Astrocyte (in vitro differentiated cells and primary cell): Measurements from ENCODE around the gene GJD2. TPM values are rescaled to one million over a fixed set of nuclear protein-coding genes. Genes with fewer than 3 reads are reported as not detected.

ENCODE experiments used
- DNase-seq: peaks from one replicate; pipeline ENCODE4 v3.0.0-alpha.2; 2010; ENCODE audit warnings: low read depth
- FAIRE-seq: peaks from 2 replicates; lab custom pipeline; 2011; peaks lifted over from hg19 to GRCh38; lab: Jason Lieb, UNC
- H2AFZ ChIP-seq: 2 replicates; pipeline ENCODE4 v1.6.0; 2012; ENCODE audit warnings: low read depth, low read length, inconsistent platforms
- H3K27ac ChIP-seq: 2 replicates; pipeline ENCODE4 v1.5.1; 2011; ENCODE audit warnings: low read depth, low read length, inconsistent platforms
- H3K27me3 ChIP-seq: 2 replicates; pipeline ENCODE4 v1.6.0; 2011; ENCODE audit warnings: low read length, inconsistent platforms; ENCODE audit not compliant: insufficient read depth
- H3K36me3 ChIP-seq: 2 replicates; pipeline ENCODE4 v1.5.1; 2011; ENCODE audit warnings: low read length, inconsistent platforms; ENCODE audit not compliant: insufficient read depth
- H3K4me1 ChIP-seq: 2 replicates; pipeline ENCODE4 v1.5.1; 2011; ENCODE audit warnings: low read length, inconsistent platforms; ENCODE audit not compliant: insufficient read depth
- H3K4me2 ChIP-seq: 2 replicates; pipeline ENCODE4 v1.6.0; 2012; ENCODE audit warnings: low read length, inconsistent platforms
- H3K4me3 ChIP-seq: 2 replicates; pipeline ENCODE4 v1.5.1; 2011; ENCODE audit warnings: low read depth, mild to moderate bottlenecking, low read length, inconsistent platforms; ENCODE audit not compliant: insufficient read depth
- H3K79me2 ChIP-seq: 2 replicates; pipeline ENCODE4 v1.6.0; 2012; ENCODE audit warnings: mild to moderate bottlenecking, low read length, inconsistent platforms; ENCODE audit not compliant: insufficient read depth
- H3K9ac ChIP-seq: 2 replicates; pipeline ENCODE4 v1.6.0; 2012; ENCODE audit warnings: mild to moderate bottlenecking, low read length, inconsistent platforms
- H3K9me3 ChIP-seq: 2 replicates; pipeline ENCODE4 v1.5.1; 2012; ENCODE audit warnings: low read depth, mild to moderate bottlenecking, low read length, inconsistent platforms; ENCODE audit not compliant: insufficient read depth
- H4K20me1 ChIP-seq: 2 replicates; pipeline ENCODE4 v1.6.0; 2012; ENCODE audit warnings: low read length, inconsistent platforms; ENCODE audit not compliant: insufficient read depth
- H3K27ac Mint-ChIP-seq: one replicate; pipeline ENCODE4 v1.8.0; 2021; ENCODE audit warnings: mild to moderate bottlenecking, mixed read lengths; ENCODE audit not compliant: unreplicated experiment
- H3K27me3 Mint-ChIP-seq: one replicate; pipeline ENCODE4 v1.8.0; 2021; ENCODE audit warnings: low read depth, mixed read lengths; ENCODE audit not compliant: unreplicated experiment
- H3K36me3 Mint-ChIP-seq: one replicate; pipeline ENCODE4 v1.8.0; 2021; ENCODE audit warnings: low read depth, mixed read lengths; ENCODE audit not compliant: unreplicated experiment
- H3K4me1 Mint-ChIP-seq: one replicate; pipeline ENCODE4 v1.8.0; 2021; ENCODE audit warnings: low read depth, mixed read lengths; ENCODE audit not compliant: unreplicated experiment
- H3K4me3 Mint-ChIP-seq: one replicate; pipeline ENCODE4 v1.8.0; 2021; ENCODE audit warnings: mild to moderate bottlenecking, moderate library complexity, mixed read lengths; ENCODE audit not compliant: unreplicated experiment
- H3K9me3 Mint-ChIP-seq: one replicate; pipeline ENCODE4 v1.8.0; 2021; ENCODE audit warnings: mild to moderate bottlenecking, mixed read lengths; ENCODE audit not compliant: unreplicated experiment
- EZH2 ChIP-seq: IDR thresholded peaks from 2 replicates; pipeline ENCODE4 v1.6.1; 2012; ENCODE audit warnings: mild to moderate bottlenecking, low read length, inconsistent platforms; ENCODE audit not compliant: insufficient read depth
- total RNA-seq: library from RNA; stranded (reverse); gene quantifications from 2 replicates; pipeline ENCODE4 v1.2.1, GENCODE V29; 2021
- TF ChIP-seq, protein P1 (sequence below): IDR thresholded peaks from 2 replicates; pipeline ENCODE4 v1.5.1; 2011; ENCODE audit warnings: low read depth, mild to moderate bottlenecking, inconsistent platforms, low read length, moderate library complexity; ENCODE audit not compliant: insufficient read depth

Gene GJD2
- total RNA-seq, 1 donor from 2014 or later = 1.00 TPM

DNA sequence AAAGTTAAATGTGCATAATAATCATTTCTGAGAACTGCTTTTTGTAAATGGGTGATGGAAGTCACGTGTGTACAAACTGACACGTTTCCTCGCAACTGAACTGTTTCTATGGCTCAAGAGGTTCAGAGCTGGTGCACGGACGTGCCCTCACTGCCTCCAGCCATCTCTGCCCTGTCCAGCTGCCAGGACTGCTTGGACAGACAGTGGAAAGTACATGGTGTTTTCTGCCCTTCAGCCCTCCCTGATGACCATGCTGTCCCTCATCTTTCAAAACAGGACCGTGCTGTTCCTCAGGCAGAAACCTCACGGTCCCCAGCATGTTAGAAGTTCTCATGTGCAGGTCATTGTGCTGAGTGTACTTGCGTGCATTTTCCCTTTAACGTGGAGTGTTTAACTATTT is 38.7 kb downstream of the GJD2 start:
- no peak overlapping the region for H3K27ac ChIP-seq
- H4K20me1 ChIP-seq = no peaks in the 10 kb centered on the region
- DNase-seq (no peak), FAIRE-seq (no peak)
- no peak overlapping the region for H3K4me2 ChIP-seq
- Mint-ChIP-seq H3K27me3 (peaks cover 7% of the 10 kb centered on the region), H3K27ac (no peak overlapping the region), H3K36me3 (no peaks in the 10 kb centered on the region), H3K9me3 (no peaks in the 10 kb centered on the region), H3K4me1 (peaks cover 11% of the 10 kb centered on the region), H3K4me3 (no peak overlapping the region)
- H3K36me3 ChIP-seq = no peaks in the 10 kb centered on the region
- H2AFZ ChIP-seq = no peak overlapping the region
- H3K9ac ChIP-seq = no peak overlapping the region
- H3K4me3 ChIP-seq = no peak overlapping the region
- TF ChIP-seq EZH2 = no peak
- TF ChIP-seq, protein P1, sequence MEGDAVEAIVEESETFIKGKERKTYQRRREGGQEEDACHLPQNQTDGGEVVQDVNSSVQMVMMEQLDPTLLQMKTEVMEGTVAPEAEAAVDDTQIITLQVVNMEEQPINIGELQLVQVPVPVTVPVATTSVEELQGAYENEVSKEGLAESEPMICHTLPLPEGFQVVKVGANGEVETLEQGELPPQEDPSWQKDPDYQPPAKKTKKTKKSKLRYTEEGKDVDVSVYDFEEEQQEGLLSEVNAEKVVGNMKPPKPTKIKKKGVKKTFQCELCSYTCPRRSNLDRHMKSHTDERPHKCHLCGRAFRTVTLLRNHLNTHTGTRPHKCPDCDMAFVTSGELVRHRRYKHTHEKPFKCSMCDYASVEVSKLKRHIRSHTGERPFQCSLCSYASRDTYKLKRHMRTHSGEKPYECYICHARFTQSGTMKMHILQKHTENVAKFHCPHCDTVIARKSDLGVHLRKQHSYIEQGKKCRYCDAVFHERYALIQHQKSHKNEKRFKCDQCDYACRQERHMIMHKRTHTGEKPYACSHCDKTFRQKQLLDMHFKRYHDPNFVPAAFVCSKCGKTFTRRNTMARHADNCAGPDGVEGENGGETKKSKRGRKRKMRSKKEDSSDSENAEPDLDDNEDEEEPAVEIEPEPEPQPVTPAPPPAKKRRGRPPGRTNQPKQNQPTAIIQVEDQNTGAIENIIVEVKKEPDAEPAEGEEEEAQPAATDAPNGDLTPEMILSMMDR = no peak
- H3K79me2 ChIP-seq = no peaks in the 10 kb centered on the region
- peaks cover 5% of the 10 kb centered on the region for H3K27me3 ChIP-seq
- H3K9me3 ChIP-seq = no peaks in the 10 kb centered on the region
- H3K4me1 ChIP-seq = no peaks in the 10 kb centered on the region

DNA sequence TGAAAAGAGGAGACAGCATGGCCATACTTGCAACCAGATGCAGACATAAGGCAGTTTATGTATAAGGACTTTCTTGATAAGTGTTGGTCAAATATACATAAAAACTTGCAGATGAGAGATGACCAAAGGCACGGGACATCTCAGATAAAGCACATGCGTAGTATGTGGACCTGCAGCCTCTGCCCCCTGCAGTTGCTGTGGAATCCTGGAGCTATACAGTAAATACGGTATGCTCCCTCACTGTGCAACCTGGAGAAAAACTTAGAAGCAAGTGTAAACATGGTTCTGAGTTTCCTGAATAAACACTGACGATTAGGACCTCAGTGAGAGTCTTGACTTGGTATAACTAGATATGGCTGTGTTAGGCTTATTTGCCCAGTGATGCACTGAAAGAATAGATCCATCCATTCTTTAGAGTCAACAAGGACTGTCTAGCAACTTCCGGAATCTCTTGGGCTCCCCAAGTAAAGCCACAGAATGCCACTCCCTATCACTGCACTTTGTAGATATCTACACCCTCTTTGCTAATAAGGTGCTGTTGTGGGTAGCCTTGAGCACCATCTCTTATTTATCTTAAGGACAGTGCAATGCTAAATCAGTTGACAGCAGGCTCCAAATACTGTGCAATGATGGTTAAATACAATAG is 40.2 kb downstream of the GJD2 start:
- H2AFZ ChIP-seq = no peak overlapping the region
- H3K9ac ChIP-seq = no peak overlapping the region
- H3K4me1 ChIP-seq = no peaks in the 10 kb centered on the region
- DNase-seq (no peak), FAIRE-seq (no peak)
- Mint-ChIP-seq H3K4me1 (peaks cover 17% of the 10 kb centered on the region), H3K9me3 (no peaks in the 10 kb centered on the region), H3K4me3 (no peak overlapping the region), H3K27ac (no peak overlapping the region), H3K27me3 (peaks cover 7% of the 10 kb centered on the region), H3K36me3 (no peaks in the 10 kb centered on the region)
- H4K20me1 ChIP-seq = no peaks in the 10 kb centered on the region
- no peak overlapping the region for H3K4me3 ChIP-seq
- H3K36me3 ChIP-seq = no peaks in the 10 kb centered on the region
- H3K79me2 ChIP-seq = no peaks in the 10 kb centered on the region
- peaks cover 2% of the 10 kb centered on the region for H3K27me3 ChIP-seq
- no peaks in the 10 kb centered on the region for H3K9me3 ChIP-seq
- no peak overlapping the region for H3K4me2 ChIP-seq
- TF ChIP-seq, protein P1 = no peak
- TF ChIP-seq EZH2 = no peak
- H3K27ac ChIP-seq = no peak overlapping the region

GRCh38 chr15:34713635-34714034 is 41.2 kb downstream of the GJD2 start:
- no peaks in the 10 kb centered on the region for H3K9me3 Mint-ChIP-seq
- H3K4me3 Mint-ChIP-seq = no peak overlapping the region
- Histone ChIP-seq H4K20me1 (no peaks in the 10 kb centered on the region), H3K36me3 (no peaks in the 10 kb centered on the region), H3K9ac (no peak overlapping the region), H3K4me3 (no peak overlapping the region), H3K27me3 (peaks cover 2% of the 10 kb centered on the region), H3K9me3 (no peaks in the 10 kb centered on the region), H3K27ac (no peak overlapping the region), H3K4me2 (no peak overlapping the region), H3K4me1 (no peaks in the 10 kb centered on the region), H3K79me2 (no peaks in the 10 kb centered on the region), H2AFZ (no peak overlapping the region)
- TF ChIP-seq, protein P1 = no peak
- TF ChIP-seq EZH2 = no peak
- DNase-seq (no peak), FAIRE-seq (no peak)
- H3K27ac Mint-ChIP-seq = no peak overlapping the region
- no peaks in the 10 kb centered on the region for H3K36me3 Mint-ChIP-seq
- H3K27me3 Mint-ChIP-seq = peaks cover 7% of the 10 kb centered on the region
- H3K4me1 Mint-ChIP-seq = peaks cover 19% of the 10 kb centered on the region
